Left colon (tissue), 2 donors: Measurements from ENCODE around the gene LAD1. TPM values are rescaled to one million over a fixed set of nuclear protein-coding genes. Genes with fewer than 3 reads are reported as not detected.

Experiments used
- ATAC-seq: fragments of 200-7000 bp; cut with Tn5 transposase; one replicate; pipeline ENCODE4 v1.9.1; 2020; ENCODE audit warnings: mild to moderate bottlenecking, moderate library complexity
- DNase-seq, 2 donors: peaks; one replicate each; pipeline ENCODE4 v3.0.0-alpha.2; 2020
- intact Hi-C, 2 donors: fragments of 100-400 bp; cut with DNase I in 1 of 2; cut with micrococcal nuclease in 1 of 2; formaldehyde crosslinking; loops; one replicate each; pipeline versions ENCODE4 v1.11.2 to v1.14.0; 2022; cut with DNase I, micrococcal nuclease
- total RNA-seq, 2 donors: library from RNA; stranded (reverse); fragmentation: NEBNext Ultra II Directional; extraction: Animal tissue kit (Norgen Biotek cat#: 25700); gene quantifications; one replicate each; pipeline ENCODE4 v1.2.1, GENCODE V29; 2021
- donor health status: DM: no; HTN: no; CAD: no.
- donor health status: DM: yes; HTN: yes; CAD: no.

LAD1 gene
- total RNA-seq, 2 donors from 2014 or later = 172 to 191 TPM

- DNase-seq = no peak
- ATAC-seq = no peak
- intact Hi-C loops = no loop called here
Observed at GRCh38 chr1:201358596-201358995, 40.5 kb downstream of the LAD1 start.

DNA sequence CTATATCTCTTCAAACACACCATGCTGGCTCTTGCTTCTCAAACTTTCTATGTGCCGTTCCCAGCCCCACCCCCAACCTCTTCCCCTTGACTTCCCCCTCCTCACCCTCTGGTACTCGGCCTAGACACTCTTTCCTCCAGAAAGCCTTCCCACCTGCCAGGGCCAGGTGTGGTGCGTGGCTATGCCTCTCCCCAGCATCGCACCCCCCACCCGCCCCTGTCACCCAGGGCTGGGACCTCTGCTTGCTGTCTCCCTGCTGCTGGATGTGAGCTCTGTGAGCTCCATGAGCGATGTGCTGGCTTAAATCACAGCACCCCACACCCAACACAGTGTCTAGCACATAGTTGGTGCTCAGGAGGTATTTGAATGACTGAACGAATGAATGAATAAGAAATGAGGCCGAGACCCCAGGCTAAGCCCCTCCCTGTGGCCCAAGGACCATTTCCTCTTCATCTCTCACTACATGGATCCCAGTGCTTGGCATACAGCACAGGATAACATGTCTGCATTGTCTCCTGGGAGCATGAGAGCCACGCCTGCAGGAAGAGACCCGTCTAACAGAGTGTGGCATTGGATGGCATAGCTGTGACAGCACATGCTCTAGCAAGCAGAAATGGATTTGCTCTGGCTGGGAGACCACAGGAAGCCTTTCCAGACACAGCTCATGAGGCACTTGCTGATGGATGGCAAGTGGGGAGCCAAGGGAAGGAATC lies 41.3 kb downstream of the LAD1 start:
- ATAC-seq (no peak), DNase-seq (no peak)
- intact Hi-C loops = no loop called here

DNA sequence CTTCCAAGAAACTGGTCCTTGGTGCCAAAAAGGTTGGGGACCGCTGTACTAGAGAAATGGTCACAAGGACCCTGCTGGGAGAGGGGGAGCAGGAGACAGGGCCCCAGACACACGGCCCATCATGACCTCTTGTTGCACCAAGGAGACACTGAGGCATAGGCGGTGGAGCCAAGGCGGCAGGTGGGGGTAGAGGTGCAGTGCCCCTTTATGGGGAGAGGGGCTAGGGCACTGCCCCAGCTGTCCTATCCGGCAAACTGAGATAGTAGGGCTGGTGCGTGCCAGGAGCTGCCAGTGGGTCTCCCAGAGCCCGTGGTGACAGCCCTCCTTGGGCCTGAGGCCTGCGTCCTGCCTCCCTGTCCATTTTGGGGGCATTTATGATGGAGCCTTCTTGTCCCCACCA lies 41.9 kb downstream of the LAD1 start:
- no peak for DNase-seq
- ATAC-seq = no peak
- intact Hi-C loops = no loop called here

DNA sequence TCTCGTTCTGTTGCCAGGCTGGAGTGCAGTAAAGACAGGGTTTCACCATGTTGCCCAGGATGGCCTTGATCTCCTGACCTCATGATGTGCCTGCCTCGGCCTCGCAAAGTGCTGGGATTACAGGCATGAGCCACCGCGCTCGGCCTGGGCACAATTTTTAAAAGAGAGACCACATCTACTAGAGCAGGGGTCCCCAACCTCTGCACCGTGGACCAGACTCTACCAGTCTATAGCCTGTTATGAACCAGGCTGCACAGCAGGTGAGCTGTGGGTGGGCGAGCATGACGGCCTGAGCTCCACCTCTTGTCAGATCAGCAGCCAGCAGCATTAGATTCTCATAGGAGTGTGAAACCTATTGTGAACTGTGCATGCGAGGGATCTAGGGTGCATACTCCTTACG lies 42.4 kb downstream of the LAD1 start:
- intact Hi-C loops = no loop called here
- no peak for ATAC-seq
- DNase-seq = no peak

GRCh38 chr1:201356236-201356635 lies 42.9 kb downstream of the LAD1 start:
- no peak for ATAC-seq
- intact Hi-C loops = no loop called here

DNA sequence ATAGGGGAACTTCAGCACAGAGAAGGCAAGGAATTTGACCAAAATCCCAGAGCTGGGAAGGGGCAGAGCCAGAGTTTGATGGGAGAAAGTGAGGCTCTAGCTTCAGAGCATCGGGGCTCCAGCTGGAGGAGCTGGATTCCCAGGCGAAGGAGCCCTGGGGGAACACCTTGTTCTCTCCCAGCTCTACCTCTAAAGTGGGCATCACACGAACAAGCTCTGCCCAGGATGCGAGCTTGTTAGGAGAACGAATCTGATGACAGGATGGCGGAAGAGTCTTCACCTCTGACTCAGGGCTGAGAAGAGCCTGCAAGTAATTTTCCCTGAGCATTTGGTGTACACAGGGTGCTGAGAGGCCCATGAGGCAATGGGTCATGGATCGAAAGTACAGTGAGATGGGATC lies 43.7 kb downstream of the LAD1 start:
- ATAC-seq = no peak
- DNase-seq = no peak
- intact Hi-C loops = no loop called here

More at GRCh38 chr1:201356236-201356635, 42.9 kb downstream of the LAD1 start:
- DNase-seq = no peak

DNA sequence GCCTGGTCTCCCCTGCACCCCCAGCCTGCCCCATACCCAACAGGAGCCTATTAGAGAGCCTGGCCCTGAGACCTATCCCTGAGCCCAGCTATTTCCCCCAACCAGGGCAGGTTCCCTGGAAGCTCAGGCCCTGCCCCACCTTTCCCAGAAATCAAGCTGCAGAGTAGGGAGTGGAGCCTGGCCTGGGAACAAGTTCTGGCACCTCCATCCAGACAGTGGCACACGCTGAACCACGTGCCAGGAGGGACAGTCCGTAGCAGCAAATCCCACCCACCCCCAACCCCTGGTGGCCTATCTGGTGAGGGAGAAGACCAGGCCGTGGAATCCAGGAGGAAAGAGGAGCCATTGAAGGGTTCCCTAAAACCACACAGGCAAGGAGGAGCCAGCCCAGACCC lies 44.2 kb downstream of the LAD1 start:
- DNase-seq (no peak), ATAC-seq (no peak)
- intact Hi-C loops = no loop called here

DNA sequence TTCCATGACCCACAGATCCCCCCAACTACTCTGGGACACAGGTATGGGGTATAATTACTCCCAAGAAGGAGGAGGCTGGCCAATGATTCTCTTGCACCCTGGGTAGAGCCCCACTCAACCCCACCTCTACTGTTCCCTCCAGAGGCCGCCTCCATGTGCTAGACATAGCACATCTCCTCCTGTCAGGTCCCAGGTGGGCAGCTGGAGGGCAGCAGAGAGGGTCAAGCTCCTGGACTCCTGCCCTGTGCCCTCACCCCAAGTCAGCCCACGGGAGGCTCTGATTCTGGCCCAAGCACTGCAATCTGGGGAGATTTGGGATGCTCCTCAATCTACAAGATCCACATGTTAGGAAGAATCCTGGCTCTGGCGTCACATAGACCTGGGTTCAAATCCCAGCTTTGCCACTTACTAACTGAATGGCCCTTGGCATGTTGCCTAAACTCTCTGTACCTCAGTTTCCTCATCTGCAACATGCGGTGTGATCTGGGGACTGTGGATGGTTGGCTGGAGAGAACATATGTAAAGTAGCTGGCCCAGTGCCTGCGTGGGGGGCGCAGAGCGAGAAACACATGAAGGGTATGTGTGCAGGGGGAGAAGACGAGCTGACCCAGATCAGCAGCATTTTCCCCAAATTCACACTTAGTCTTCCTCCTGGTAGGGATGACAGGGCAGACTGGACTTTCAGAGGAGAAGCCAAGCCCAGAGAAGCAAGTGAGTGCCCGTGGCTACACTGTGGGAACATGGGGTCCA lies 44.8 kb downstream of the LAD1 start:
- intact Hi-C loops = no loop called here
- ATAC-seq (no peak), DNase-seq (no peak)

GRCh38 chr1:201353186-201353940 lies 45.8 kb downstream of the LAD1 start:
- DNase-seq (no peak), ATAC-seq (peak; percentile 86)
- intact Hi-C loops = no loop called here

- ATAC-seq (no peak), DNase-seq (no peak)
- intact Hi-C loops = no loop called here
Observed at GRCh38 chr1:201351617-201352016, 47.5 kb downstream of the LAD1 start.

- intact Hi-C loops = no loop called here
- ATAC-seq = no peak
- no peak for DNase-seq
Observed at GRCh38 chr1:201350884-201351283, 48.2 kb downstream of the LAD1 start.

DNA sequence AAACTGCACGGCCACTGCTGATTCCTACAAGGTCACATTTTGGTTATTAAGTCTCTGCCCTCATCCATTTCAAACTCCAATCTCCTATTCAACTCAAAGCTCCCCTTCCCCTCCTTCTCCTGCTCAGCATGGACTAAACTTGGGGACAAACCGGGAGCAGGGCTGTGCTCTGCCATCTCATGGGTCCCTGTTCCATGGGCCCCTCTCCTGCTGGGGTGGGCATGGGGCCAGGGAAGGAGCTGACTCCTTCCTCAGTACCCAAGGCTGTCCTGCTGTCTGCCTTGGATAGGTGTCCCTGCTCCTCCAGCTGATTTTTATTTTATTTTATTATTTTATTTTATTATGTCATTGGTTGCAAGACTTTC lies 48.8 kb downstream of the LAD1 start:
- no peak for DNase-seq
- intact Hi-C loops = no loop called here
- no peak for ATAC-seq

GRCh38 chr1:201349092-201349491 lies 50.0 kb downstream of the LAD1 start:
- intact Hi-C loops = no loop called here
- DNase-seq (no peak), ATAC-seq (no peak)

- DNase-seq (peak in 1 of 2 donors; percentile 41), ATAC-seq (peak; percentile 83)
- intact Hi-C loops = no loop called here
Observed at GRCh38 chr1:201348211-201348566, 50.9 kb downstream of the LAD1 start.

- DNase-seq = no peak
- no peak for ATAC-seq
- intact Hi-C loops = no loop called here
Observed at GRCh38 chr1:201347498-201348210, 51.5 kb downstream of the LAD1 start.

DNA sequence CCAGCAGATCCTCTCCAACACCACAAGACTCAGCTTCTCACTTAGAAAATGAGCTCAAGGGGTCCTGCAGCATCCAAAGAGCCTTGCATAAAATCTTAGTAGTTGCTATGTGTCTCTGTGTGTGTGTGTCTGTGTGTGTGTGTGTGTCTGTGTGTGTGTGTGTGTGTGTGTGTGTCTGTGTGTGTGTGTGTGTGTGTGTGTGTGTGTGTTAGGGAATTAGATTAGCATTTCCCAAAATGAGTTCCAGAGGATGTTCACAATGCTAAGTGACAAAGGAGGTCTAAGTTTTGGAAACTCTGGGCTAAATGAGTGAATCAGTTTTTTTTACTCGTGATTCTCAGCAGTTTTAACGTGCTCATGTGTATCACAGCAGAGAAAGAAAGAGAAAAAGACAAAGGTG lies 52.1 kb downstream of the LAD1 start:
- intact Hi-C loops = no loop called here
- ATAC-seq = no peak
- no peak for DNase-seq

GRCh38 chr1:201346337-201346939 lies 52.7 kb downstream of the LAD1 start:
- intact Hi-C loops = no loop called here
- peak in 1 of 2 donors; percentile 54 for DNase-seq
- peak; percentile 82 for ATAC-seq

- ATAC-seq = no peak
- intact Hi-C loops = no loop called here
- DNase-seq = no peak
Observed at GRCh38 chr1:201345081-201345355, 54.1 kb downstream of the LAD1 start.
